DOHH2 (cell line): Measurements from ENCODE around the gene PLCB4.

Source experiments
- EZH2phosphoT487 ChIP-seq: fragments of 200-600 bp; sonication (generic); IDR thresholded peaks from 2 replicates; pipeline ENCODE4 v1.6.1; 2017; ENCODE audit warnings: borderline replicate concordance, mild to moderate bottlenecking, antibody characterized with exemption, low read length, moderate library complexity, mixed read lengths
- TF ChIP-seq, protein P1 (sequence below): fragments of 200-600 bp; sonication (generic); IDR thresholded peaks from one replicate; pipeline ENCODE4 v1.5.1; 2014; ENCODE audit warnings: antibody characterized with exemption, mild to moderate bottlenecking, low read depth, low read length; ENCODE audit not compliant: poor library complexity, severe bottlenecking

DNA sequence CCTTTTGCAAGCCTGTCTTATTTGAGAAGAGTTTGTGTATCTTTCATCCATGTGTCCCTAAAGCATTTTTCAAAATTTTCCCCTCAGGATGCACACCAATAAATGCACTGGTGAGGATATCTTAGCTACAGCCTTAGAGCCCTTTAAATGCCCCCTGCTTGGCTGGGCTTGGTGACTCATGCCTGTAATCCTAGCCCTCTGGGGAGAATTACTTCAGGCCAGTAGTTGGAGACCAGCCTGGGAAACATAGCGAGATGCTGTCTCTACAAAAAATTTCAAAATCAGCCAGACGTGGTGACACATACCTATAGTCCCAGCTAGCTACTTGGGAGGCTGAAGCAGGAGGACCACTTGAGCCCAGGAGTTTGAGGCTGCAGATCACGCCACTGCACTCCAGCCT lies 33.8 kb upstream of the PLCB4 start:
- TF ChIP-seq, protein P1, sequence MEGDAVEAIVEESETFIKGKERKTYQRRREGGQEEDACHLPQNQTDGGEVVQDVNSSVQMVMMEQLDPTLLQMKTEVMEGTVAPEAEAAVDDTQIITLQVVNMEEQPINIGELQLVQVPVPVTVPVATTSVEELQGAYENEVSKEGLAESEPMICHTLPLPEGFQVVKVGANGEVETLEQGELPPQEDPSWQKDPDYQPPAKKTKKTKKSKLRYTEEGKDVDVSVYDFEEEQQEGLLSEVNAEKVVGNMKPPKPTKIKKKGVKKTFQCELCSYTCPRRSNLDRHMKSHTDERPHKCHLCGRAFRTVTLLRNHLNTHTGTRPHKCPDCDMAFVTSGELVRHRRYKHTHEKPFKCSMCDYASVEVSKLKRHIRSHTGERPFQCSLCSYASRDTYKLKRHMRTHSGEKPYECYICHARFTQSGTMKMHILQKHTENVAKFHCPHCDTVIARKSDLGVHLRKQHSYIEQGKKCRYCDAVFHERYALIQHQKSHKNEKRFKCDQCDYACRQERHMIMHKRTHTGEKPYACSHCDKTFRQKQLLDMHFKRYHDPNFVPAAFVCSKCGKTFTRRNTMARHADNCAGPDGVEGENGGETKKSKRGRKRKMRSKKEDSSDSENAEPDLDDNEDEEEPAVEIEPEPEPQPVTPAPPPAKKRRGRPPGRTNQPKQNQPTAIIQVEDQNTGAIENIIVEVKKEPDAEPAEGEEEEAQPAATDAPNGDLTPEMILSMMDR = no peak
- TF ChIP-seq EZH2phosphoT487 = no peak
